COR-L47 (cell line): ENCODE results near the gene ELAVL2.

Source experiments
- DNase-seq: peaks from one replicate; lab custom pipeline; 2025; lab: John Stamatoyannopoulos, UW

The ELAVL2 gene

DNA sequence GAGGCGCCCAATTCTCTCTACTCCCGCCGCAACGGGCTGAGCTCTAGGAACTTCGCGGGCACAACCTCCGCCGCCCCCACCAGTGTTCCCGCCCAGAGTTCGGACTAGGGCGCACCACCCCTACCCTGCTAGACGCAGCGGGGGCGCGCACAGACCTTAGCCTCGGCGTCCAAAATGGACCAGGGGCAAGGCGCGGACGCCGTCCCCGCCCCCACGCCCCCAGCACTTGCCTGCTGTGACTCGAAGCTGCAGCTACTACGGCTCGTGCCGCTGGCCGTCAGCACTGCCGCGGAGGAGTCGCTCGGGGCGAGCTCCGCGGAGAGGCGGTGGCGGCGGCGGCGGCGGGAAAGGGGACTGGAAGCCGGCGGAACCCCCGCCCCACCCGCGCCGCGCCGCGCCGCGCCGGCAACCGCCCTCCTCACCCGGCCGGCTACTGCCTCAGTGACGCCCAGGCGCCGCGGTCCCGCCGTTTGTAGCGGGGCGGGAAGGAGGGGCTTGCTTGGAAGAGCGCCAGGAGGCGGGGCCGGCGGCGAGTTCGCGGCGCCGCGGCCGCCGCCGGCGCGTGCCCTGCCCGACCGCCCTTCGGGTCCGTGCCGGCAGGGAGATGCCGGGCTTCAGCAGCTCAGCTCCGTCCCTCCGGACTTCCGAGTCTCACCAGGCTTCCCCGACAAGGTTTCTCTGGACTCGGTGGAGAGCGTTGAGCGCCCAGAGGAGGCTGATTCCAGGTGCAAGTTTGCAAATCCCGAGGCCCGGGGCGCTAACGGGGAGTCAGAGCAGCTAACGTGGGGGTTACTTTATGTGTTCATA lies 4.5 kb downstream of the ELAVL2 start:
- peak; percentile 68 for DNase-seq

DNA sequence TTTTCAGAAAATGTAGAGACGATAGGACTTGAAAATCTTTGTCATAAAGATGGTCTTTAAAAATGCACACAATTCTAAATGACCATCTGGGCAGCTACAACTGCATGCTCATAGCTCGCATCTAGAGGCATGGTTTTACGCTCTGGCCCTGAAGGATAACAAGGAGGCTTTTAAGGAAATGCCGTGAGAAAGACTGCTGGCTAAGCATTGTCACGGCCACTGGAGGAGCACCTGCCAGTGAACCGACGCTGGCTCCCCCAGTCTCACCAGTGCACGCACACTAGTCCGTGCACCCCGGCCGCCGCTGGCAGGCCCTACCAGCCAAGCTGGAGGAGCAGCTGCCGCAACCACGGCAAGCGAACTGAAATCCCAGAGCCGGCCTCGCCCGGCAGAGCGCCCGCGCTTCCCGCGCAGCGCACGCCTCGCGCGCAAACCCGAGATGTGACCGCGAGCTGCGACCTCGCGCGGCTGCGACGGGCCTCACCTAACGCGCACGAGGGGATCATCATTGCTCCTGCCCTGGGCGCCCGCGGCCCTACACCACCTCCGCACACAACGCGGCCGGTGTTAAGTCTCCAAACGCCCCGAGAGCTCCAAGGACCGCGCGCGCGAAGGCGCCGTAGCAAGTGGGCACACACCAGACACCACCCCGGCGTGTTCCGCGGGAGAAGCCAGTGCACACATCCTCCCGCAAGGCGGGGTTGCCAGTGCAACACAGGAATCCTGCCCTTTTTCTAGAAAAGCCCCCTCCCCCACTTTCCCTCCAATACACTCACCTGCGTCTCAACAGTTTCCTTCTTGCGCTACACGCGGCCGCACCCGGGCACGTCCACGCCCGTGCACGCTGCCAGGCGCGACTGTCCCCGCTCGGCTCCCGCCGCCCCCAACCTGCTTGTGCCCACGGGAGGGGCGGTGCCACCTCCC lies 5.3 kb downstream of the ELAVL2 start:
- no peak for DNase-seq

DNA sequence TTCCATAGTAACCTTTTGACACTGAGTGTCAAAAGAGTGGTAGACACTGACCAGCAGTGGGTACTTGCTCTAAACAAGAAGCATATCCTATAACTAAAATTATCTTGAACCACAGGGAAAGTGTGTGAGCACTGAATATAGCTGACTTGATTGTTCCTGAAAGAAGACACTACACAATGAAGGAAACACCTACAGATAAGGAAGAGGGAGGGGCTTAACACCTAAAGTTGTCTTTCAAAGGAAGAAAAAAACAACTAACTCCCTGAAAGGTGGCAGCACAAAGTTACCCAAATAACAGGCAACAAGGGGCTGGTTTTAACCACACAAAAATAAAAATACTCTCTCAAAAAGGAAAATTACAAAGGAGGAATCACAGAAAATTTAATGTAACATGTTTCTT lies 6.6 kb downstream of the ELAVL2 start:
- no peak for DNase-seq

DNA sequence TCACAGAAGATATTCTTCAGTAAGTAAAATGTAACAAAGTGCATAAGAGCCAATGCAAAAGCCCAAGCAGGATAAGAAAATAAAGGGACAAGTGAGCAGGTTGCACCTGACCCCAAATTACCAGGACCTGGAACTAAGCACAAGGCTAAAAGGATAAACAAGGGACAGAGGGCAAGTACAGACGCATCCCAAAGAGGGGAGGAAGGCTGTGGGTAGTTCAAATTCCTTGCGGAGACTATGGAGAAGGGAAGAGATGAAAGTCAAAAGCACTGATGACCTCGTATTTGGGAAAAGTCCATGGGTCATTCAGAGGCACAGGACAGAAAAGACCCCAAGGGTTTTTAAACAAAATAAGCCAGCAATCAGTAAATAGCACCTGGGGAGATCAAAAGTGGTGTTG lies 11.8 kb downstream of the ELAVL2 start:
- DNase-seq: no peak

DNA sequence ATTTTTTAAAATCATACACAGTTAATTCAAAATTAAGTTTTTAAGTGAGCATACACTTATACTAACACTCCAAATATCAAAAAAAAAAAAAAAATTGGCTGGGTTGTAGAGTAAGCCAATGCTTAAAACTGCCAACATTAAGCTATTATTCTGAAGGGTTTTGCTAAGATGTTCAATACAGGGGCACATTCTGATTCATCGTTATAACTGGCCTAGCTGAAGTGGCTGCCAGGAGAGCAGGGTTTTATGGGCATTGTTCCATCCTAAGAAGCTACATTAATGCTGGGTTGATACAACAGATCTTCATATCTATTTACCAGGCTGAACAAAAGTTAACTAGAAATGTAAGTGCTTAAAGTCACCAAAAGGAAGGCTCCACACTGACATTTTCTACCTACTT lies 13.4 kb downstream of the ELAVL2 start:
- DNase-seq: no peak

DNA sequence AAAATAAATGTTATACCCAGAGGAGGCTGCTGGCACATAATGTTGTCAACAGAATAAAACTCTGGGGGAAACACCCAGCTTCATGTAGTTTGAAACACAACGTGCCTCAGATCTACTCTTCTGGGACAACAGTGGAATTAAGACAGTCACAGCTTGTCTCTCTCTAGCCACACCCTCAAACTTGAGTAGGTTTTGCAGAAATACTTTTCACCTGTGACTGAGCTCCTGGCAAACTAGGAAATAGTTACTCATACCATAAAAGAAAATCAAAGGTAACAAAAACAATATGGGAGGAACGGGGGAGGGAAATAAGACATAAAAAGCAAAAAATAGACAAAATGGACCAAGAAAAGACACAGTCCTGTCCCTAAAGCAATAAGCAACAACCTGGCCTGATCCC lies 14.4 kb downstream of the ELAVL2 start:
- no peak for DNase-seq

DNA sequence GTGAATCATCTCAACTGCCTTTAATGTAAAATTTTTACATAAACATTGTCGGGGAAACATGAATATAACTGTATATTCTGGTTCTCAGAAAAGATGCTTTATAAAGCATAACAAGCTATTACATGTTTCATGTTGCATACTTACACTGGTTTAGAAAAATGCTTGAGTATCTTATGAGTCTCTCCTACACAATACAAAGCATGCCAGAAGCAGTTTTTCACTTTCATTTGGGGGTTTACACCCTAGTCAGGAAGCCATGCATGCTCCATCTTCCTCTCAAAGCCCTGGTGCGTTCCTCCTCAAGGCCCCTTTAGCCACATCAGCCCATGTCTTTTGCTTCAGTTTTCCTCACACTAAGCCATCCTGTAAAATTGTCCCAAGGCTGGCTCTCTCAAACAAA lies 22.8 kb downstream of the ELAVL2 start:
- DNase-seq: no peak

DNA sequence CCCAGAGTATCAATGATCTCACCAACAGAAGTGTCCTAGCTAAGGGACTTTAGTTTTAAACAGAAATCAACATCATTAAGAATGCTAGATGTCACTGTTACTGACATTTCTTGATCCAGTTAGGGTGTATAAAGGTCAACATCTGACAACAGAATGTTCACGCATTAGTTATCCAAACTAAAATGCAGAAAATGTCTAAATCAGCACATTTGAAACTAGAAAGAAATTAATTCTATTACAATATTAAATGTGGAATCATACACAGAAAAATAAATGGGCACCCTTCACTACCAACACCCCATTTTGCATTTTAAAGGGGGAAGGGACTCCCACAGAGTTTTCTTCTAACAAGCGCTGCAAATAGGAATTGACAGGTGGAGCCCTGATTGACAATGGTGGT lies 24.5 kb downstream of the ELAVL2 start:
- no peak for DNase-seq

DNA sequence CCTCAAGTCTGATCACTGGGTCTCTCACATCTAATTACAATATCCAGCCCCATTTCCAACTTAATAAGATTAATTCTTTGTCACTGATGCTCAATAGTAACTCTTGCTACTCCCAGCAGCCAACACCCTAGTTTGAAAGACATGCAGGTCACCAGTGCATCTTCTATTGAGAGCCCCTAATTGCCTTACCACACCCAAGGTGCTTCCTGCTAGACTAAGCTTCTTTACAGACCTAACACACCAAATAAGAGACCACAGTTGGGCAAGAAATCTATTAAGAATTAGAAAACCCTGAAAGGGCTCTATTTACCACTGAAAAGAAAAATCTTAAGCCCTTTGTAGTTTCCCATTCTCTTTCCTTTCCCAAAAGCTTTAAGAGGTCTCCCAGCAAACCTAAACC lies 26.5 kb downstream of the ELAVL2 start:
- DNase-seq: no peak

DNA sequence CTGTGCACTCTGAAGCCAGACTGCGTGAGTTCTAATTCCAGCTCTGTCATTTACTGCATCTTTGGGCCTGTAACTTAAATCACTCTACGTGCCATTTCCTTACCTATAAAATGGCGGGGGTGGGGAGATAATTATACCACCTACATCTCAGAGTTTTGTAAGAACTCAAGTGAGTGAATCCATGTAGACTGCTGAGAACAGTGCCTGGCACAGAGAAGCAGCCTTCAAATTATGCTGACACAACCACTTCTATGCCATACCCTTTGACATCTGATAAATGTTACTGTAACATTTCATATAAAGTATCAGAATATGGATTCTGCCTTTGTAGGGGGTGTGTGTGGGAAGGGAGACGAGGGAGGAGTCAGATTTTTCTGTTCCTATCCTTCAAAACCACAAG lies 27.7 kb downstream of the ELAVL2 start:
- DNase-seq: no peak

DNA sequence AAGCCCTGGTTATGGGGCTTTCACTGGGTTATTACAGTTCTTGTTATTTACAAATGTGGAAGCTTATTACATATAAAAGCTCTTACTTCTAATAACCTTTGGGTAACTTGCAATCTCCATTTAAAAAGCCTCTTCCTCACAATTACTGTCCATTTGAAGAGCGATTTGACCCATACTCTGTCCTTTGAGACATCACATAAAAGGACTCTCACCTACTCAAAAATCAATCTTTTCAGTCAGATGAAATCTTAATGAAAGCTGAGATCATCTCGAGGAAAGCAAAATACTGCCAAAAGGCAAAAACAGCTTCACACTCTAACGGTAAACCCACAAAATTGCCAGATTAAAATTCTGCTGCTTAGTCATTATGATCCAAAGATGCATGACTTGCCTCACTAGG lies 29.8 kb downstream of the ELAVL2 start:
- no peak for DNase-seq

DNA sequence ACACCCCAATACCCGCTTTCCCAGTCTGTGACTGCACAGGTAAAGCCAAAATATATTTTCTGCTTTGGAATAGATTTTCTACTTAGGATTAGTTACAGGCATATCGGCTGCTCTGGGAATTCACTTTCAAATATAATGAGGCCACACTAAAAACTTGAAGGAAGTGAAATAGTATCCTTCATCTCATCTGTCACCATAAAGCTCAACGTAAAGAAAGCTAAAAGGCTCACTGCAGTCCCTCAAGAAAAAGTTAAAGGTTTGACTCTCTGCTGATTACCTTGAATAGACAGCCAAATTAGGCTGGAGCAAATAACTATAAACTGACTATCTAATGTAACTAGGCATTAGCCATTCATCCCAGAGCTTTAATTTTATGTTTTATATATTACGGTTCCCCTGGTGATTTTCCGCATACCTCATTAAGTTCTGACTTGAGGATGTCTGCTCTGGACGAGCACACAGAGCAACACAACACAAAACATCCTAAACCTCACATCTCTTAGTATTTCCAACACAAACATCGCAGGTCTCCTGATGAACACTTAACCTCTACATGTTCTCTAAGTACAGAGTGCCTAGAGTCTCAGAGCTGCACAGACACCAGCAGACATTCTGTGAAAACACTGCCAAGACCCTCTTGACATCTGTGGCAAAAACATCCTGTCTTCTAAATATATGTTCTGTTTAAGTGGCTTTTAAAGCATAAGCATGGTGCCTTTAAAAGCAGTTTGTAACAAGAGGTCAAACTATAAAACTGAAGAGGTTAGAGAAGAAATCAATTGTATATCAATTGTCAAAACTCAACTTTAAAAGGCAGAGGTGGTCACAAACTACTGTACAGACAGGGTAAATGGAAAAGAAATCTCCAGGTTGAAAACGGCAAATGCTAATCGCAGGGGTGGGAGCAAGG lies 35.4 kb downstream of the ELAVL2 start:
- no peak for DNase-seq

DNA sequence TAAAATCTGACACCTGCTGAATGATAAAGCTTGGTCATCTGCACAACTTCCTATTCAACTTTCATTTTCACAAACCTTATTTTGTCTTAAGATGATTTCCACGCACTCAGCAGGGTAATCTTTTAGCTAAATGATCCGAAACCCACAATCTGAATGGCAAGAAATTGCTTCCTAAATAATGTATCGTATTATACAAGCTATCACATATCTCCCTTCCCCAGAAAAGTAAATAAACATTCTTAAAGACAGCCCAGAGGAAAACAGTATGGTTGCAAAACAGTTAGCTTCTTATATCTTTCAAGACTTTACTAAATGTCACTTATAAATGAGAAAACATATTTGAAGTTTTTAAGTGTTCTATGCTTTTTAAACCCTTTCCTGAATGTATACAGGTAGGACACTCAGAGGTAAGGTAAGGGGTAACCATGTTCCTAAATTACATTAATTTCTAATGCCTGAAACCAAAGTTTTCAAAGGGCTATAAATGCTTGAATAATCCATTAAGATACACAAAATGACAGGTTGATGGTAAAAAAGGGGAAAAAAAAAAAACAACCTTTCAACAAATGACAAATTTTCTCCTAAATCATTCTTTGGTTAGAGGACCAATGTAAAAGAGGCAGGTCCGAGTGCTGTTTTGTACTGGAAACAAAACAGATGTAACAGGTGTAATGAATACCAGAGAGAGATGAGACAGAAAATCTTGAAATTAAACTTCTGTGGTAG lies 36.3 kb downstream of the ELAVL2 start:
- no peak for DNase-seq

DNA sequence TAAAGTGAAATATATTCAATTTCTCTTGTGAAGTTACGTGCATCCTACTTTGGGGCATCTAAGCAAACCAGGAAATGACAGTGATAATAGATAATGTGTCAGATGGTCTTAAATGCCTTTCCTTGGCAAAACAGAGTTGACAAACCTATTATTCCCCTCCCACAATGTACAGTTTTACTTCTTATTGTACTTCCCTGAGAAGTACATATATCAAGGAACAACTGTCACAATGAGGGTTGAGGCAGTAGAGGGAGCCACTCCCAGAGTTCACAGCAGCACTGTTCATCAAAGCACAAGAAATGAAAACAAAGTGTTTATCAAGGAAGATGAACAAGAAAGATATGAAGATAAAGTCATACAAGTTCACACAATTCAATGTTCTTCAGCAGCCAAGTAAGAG lies 41.1 kb downstream of the ELAVL2 start:
- no peak for DNase-seq

DNA sequence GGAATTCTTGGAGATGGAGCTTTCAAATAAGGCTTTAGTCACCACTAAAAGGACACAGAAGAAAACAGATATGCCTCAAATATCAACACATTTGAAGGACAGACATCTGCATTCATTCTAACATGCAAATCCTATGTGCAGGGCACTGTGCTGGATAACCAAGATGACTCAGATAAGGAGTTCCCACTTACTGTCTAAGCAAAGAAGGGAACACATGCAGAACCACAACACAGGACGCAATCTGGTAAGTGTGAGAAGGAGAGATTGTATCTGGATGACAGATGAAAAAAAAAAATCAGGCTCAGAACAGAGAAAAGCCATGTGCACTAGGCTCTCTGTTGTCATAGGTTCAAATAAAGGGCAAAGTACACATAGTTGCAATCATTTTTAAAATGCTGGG lies 42.5 kb downstream of the ELAVL2 start:
- no peak for DNase-seq

DNA sequence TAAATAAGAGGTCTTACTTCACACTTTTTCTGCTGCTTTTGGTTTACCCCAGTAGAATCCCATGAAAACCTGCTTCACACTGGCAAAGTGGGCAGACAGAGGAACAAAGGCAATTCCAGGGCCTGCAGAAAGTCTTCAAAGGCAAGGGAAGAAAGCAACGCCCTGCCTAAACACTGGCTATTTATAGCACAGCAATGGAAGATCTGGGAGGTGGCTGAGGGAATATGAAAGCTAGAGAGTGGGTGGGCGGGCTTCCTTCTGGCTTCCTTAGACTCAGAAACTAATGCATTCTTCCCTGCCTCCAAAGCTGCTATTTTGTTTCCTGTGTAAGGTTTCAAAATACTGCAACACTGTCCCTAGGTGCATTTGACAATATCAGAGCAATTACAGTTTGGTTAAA lies 46.8 kb downstream of the ELAVL2 start:
- DNase-seq: no peak

DNA sequence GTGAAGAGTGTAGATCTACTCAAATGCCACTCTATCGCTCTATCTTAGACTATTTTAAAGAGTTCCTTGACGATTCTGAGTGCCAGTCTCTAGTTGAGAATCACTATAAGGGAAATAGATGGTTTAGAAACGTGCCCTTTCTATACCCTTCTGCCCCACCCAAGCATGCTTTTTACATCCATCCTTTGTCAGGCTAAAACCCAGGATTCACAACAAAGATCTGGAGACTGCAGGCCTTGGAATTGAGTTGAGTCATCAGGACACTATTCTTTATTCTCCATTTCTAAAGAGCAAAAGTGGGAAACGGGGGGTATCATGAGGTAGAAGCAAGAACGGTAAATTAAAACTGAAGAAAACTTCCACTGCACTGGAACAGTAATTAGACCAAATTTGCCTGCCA lies 48.7 kb downstream of the ELAVL2 start:
- DNase-seq: no peak

DNA sequence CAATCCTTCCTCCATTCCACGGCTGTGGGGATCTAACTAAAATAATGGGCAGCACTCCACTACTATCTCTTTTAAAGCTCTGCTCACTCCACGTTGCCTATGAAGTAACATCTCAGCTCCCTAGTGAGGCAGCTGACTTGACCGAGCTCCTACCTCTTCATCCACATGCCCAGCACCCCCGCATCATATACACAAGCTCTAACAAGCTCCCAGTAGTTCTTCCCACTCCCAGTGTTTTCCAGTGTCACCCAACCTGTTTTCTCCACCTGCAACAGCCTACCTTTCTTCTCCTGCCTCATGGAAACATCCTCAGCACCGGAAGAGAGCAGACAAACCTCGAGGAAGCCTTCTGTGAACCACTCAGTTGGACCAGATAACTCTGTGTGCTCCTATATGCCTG lies 50.5 kb downstream of the ELAVL2 start:
- DNase-seq: no peak

DNA sequence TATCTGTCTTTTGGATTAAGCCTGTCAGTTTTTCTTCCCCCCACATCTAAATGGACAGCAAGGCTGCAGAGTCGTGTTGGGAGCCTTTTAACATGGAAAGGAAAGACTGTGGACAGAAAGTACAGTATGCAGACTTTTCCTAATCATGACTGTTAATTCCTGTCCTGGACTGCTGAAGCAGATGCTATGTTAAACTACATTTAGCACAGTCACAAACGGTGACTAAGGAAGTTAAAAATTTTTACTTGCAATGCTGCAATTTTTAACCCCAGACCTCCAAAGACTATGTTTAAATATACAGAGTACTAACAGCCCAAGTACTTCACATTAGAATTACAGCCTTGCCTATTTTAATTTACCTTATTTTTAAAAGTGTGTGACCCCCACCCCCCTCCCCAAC lies 51.8 kb downstream of the ELAVL2 start:
- no peak for DNase-seq

DNA sequence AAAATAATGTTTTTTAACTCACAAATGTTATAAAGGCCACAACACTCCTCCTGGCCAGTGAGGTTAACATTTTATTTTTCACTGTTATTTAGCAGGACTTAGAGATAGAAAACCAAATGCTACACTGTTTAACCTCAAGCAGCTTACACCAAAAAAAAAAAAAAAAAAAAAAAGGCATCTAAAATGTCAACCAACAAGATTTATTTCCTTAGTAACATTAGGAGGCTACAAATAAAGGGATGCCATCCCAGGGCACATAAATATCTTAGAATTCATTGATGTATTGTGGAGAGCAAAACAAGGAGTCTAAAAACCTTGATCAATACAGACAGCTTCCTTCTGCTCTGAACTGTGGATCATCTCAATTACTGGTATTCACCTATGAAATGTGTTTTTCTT lies 53.7 kb downstream of the ELAVL2 start:
- no peak for DNase-seq

DNA sequence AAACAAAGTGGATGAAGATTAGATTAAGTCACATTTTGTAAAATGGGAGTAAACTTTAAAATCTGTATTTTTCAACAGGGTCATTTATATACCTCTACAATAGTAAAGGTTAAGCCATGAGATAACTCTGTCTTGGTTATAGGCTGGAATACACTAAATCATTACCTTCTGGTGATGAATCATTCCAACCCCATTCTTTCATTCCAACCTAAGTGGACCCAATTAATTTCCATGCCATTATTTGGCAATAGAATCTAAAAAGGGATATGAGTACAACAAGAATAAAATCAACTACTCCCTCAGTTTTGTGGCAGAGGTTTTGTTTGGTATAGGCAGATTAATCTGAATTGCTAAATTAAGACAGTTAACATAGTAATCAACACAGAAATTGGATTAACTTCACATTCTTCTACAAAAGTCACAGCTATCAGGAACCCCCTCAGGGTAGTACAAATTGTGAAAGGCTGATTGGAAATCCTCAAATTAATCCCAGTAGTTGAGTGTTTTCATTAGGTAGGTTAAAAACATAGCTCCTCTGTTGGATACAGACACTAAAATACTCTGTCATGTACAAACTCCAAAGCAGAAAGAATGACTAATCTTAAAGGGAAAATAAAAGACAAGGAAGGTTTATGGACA lies 54.2 kb downstream of the ELAVL2 start:
- DNase-seq: no peak
